ENCODE measurements around the gene HMCN1. TPM values are rescaled to one million over a fixed set of nuclear protein-coding genes. Genes with fewer than 3 reads are reported as not detected.
A peak's percentile ranks its signal among the peaks of the same experiment; 100 is the strongest.

HMCN1 gene
- total and polyA plus RNA-seq, 12 donors: 0.56 to 5.8 (median 2.7) TPM

GRCh38 chr1:186102547-186103148 is 368.5 kb downstream of the HMCN1 start:
- Histone ChIP-seq H3K27me3 (no peaks in the 10 kb centered on the region), H3K4me1 (replicated peaks in 1 of 2) (peaks cover 0 to 7% of the 10 kb centered on the region in 2 donors), H3K9me3 (replicated peaks in 1 of 3) (no peaks in the 10 kb centered on the region), H3K36me3 (replicated peaks in 1 of 2) (no peaks in the 10 kb centered on the region), H3K27ac (peak overlapping the region in 3 of 5 donors; percentile 4 to 64 (median 24)), H3K4me3 (peak overlapping the region in 1 of 4 donors; percentile 1)
- 10 to 15% (median 13%) methylated on average over 3 of the region's 3 CpGs for WGBS, 4 donors
- peak; percentile 22 to 57 (median 31) for DNase-seq
- intact Hi-C loops (cut with DNase I): no loop called here
- no peak for TF ChIP-seq POLR2A (IDR thresholded peaks at IDR 0.05)
- TF ChIP-seq CTCF (IDR thresholded peaks at IDR 0.05): no peak

- no peaks in the 10 kb centered on the region for H3K36me3 ChIP-seq (replicated peaks in 1 of 2)
- no peak for TF ChIP-seq CTCF (IDR thresholded peaks at IDR 0.05)
- TF ChIP-seq POLR2A (IDR thresholded peaks at IDR 0.05): no peak
- H3K9me3 ChIP-seq (replicated peaks in 1 of 3): no peaks in the 10 kb centered on the region
- H3K27me3 ChIP-seq: no peaks in the 10 kb centered on the region
- no peak for DNase-seq
- H3K4me3 ChIP-seq: no peak overlapping the region
- WGBS, 4 donors: 76 to 92% (median 89%) methylated on average over 1 of the region's 1 CpG
- H3K4me1 ChIP-seq (replicated peaks in 1 of 2): peaks cover 0 to 7% of the 10 kb centered on the region in 2 donors
- intact Hi-C loops (cut with DNase I): no loop called here
- no peak overlapping the region for H3K27ac ChIP-seq
Measured at GRCh38 chr1:186104459-186104858, 370.3 kb downstream of the HMCN1 start.

- 92 to 97% (median 96%) methylated on average over 2 of the region's 2 CpGs for WGBS, 4 donors
- no peak for TF ChIP-seq CTCF (IDR thresholded peaks at IDR 0.05)
- no peak for TF ChIP-seq POLR2A (IDR thresholded peaks at IDR 0.05)
- Histone ChIP-seq H3K4me1 (replicated peaks in 1 of 2) (no peaks in the 10 kb centered on the region), H3K27me3 (no peaks in the 10 kb centered on the region), H3K27ac (no peak overlapping the region), H3K4me3 (no peak overlapping the region), H3K9me3 (replicated peaks in 1 of 3) (no peaks in the 10 kb centered on the region), H3K36me3 (replicated peaks in 1 of 2) (no peaks in the 10 kb centered on the region)
- no peak for DNase-seq
- intact Hi-C loops (cut with DNase I): no loop called here
Measured at GRCh38 chr1:186112280-186112679, 378.1 kb downstream of the HMCN1 start.

GRCh38 chr1:186113461-186113860 is 379.3 kb downstream of the HMCN1 start:
- Histone ChIP-seq H3K27ac (no peak overlapping the region), H3K27me3 (no peaks in the 10 kb centered on the region), H3K36me3 (replicated peaks in 1 of 2) (no peaks in the 10 kb centered on the region), H3K9me3 (replicated peaks in 1 of 3) (no peaks in the 10 kb centered on the region), H3K4me3 (no peak overlapping the region), H3K4me1 (replicated peaks in 1 of 2) (no peaks in the 10 kb centered on the region)
- DNase-seq: no peak
- intact Hi-C loops (cut with DNase I): no loop called here
- TF ChIP-seq POLR2A (IDR thresholded peaks at IDR 0.05): no peak
- no peak for TF ChIP-seq CTCF (IDR thresholded peaks at IDR 0.05)

All from adrenal gland (tissue), 12 donors.